HFF-Myc (cell line): Measurements from ENCODE around the gene DUS1L.

Source experiments
- DNase-seq: peaks from one replicate; pipeline ENCODE4 v3.0.0-alpha.2; 2011; ENCODE audit warnings: low read depth; ENCODE audit errors: extremely low read depth
- H3K4me3 ChIP-seq: replicated peaks from 2 replicates; pipeline ENCODE4 v1.5.1; 2011; ENCODE audit warnings: low read depth, mild to moderate bottlenecking, control low read depth, low read length
- CTCF ChIP-seq: IDR thresholded peaks from 2 replicates; pipeline ENCODE4 v1.5.1; 2012; ENCODE audit warnings: mild to moderate bottlenecking, low read depth, low read length, control low read depth; ENCODE audit errors: missing control alignments

Gene DUS1L

GRCh38 chr17:82079001-82079677, 13.5 kb upstream of the DUS1L start:
- DNase-seq = no peak
- no peak for TF ChIP-seq CTCF
- H3K4me3 ChIP-seq = no peak overlapping the region

GRCh38 chr17:82078433-82078832, 12.8 kb upstream of the DUS1L start:
- no peak for DNase-seq
- TF ChIP-seq CTCF = no peak
- H3K4me3 ChIP-seq = no peak overlapping the region

GRCh38 chr17:82077617-82078358, 12.2 kb upstream of the DUS1L start:
- no peak for DNase-seq
- H3K4me3 ChIP-seq = no peak overlapping the region
- TF ChIP-seq CTCF = no peak

GRCh38 chr17:82076785-82077591, 11.4 kb upstream of the DUS1L start:
- no peak for DNase-seq
- TF ChIP-seq CTCF = no peak
- no peak overlapping the region for H3K4me3 ChIP-seq

GRCh38 chr17:82076018-82076784, 10.6 kb upstream of the DUS1L start:
- no peak overlapping the region for H3K4me3 ChIP-seq
- no peak for TF ChIP-seq CTCF
- DNase-seq = no peak

- TF ChIP-seq CTCF = no peak
Observed at GRCh38 chr17:82073446-82073845, 7.8 kb upstream of the DUS1L start.

More at GRCh38 chr17:82073446-82073845, 7.8 kb upstream of the DUS1L start:
- no peak for DNase-seq
- no peak overlapping the region for H3K4me3 ChIP-seq
